ENCODE measurements around the gene CNKSR1.

CNKSR1 gene

GRCh38 chr1:26210147-26210870 is 33.0 kb downstream of the CNKSR1 start:
- H3K36me3 ChIP-seq (ENCODE audit: insufficient read depth, low read length) = no peaks in the 10 kb centered on the region
- H3K9me2 ChIP-seq (ENCODE audit: low read depth, low read length) = no peaks in the 10 kb centered on the region
- TF ChIP-seq, protein P1, sequence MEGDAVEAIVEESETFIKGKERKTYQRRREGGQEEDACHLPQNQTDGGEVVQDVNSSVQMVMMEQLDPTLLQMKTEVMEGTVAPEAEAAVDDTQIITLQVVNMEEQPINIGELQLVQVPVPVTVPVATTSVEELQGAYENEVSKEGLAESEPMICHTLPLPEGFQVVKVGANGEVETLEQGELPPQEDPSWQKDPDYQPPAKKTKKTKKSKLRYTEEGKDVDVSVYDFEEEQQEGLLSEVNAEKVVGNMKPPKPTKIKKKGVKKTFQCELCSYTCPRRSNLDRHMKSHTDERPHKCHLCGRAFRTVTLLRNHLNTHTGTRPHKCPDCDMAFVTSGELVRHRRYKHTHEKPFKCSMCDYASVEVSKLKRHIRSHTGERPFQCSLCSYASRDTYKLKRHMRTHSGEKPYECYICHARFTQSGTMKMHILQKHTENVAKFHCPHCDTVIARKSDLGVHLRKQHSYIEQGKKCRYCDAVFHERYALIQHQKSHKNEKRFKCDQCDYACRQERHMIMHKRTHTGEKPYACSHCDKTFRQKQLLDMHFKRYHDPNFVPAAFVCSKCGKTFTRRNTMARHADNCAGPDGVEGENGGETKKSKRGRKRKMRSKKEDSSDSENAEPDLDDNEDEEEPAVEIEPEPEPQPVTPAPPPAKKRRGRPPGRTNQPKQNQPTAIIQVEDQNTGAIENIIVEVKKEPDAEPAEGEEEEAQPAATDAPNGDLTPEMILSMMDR (IDR thresholded peaks at IDR 0.05; ENCODE audit: low read length) = no peak
- TF ChIP-seq EZH2 (IDR thresholded peaks at IDR 0.05; ENCODE audit: borderline replicate concordance, low read length) = no peak
- no peaks in the 10 kb centered on the region for H3K9me3 ChIP-seq (ENCODE audit: low read length)
- no peaks in the 10 kb centered on the region for H3F3A ChIP-seq (ENCODE audit: insufficient read depth, low read length)
- H3K9ac ChIP-seq (ENCODE audit: low read length) = no peak overlapping the region
- H2AFZ ChIP-seq (ENCODE audit: low read length) = no peak overlapping the region
- H3K27me3 ChIP-seq (ENCODE audit: insufficient read depth, low read length) = no peaks in the 10 kb centered on the region
- no peak overlapping the region for H3K27ac ChIP-seq (ENCODE audit: low read depth, low read length, poor library complexity, severe bottlenecking)
- no peaks in the 10 kb centered on the region for H4K20me1 ChIP-seq (ENCODE audit: insufficient read depth, low read length)
- no peaks in the 10 kb centered on the region for H3K4me1 ChIP-seq (ENCODE audit: insufficient read depth, low read length, severe bottlenecking)
- no peaks in the 10 kb centered on the region for H3K79me2 ChIP-seq (ENCODE audit: insufficient read depth, low read length)
- H3K4me3 ChIP-seq (ENCODE audit: low read depth, low read length, poor library complexity, severe bottlenecking) = no peak overlapping the region
- H3K4me2 ChIP-seq (ENCODE audit: low read length) = no peak overlapping the region

DNA sequence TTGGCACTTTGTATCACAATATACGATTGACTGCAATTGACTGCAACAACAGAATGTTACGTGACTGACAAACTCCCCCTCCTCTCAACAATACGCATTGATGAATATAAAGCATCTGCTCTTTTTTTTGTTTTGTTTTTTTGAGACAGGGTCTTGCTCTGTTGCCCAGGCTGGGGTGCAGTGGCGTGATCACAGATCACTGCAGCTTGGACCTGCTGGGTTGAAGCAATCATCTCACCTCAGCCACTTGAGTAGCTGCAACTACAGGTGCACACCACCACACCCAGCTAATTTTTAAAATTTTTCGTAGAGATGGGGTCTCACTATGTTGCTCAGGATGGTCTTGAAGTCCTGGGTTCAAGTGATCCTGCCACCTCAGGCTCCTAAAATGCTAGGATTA is 35.4 kb downstream of the CNKSR1 start:
- H3K9me2 ChIP-seq (ENCODE audit: low read depth, low read length) = no peaks in the 10 kb centered on the region
- H3K79me2 ChIP-seq (ENCODE audit: insufficient read depth, low read length) = no peaks in the 10 kb centered on the region
- no peaks in the 10 kb centered on the region for H4K20me1 ChIP-seq (ENCODE audit: insufficient read depth, low read length)
- H3K4me2 ChIP-seq (ENCODE audit: low read length) = no peak overlapping the region
- no peaks in the 10 kb centered on the region for H3K36me3 ChIP-seq (ENCODE audit: insufficient read depth, low read length)
- H3K4me3 ChIP-seq (ENCODE audit: low read depth, low read length, poor library complexity, severe bottlenecking) = no peak overlapping the region
- H3K9me3 ChIP-seq (ENCODE audit: low read length) = no peaks in the 10 kb centered on the region
- no peak overlapping the region for H3K27ac ChIP-seq (ENCODE audit: low read depth, low read length, poor library complexity, severe bottlenecking)
- no peak overlapping the region for H3K9ac ChIP-seq (ENCODE audit: low read length)
- H2AFZ ChIP-seq (ENCODE audit: low read length) = no peak overlapping the region
- no peak for TF ChIP-seq EZH2 (IDR thresholded peaks at IDR 0.05; ENCODE audit: borderline replicate concordance, low read length)
- TF ChIP-seq, protein P1 (IDR thresholded peaks at IDR 0.05; ENCODE audit: low read length) = no peak
- no peaks in the 10 kb centered on the region for H3K27me3 ChIP-seq (ENCODE audit: insufficient read depth, low read length)
- no peaks in the 10 kb centered on the region for H3F3A ChIP-seq (ENCODE audit: insufficient read depth, low read length)
- H3K4me1 ChIP-seq (ENCODE audit: insufficient read depth, low read length, severe bottlenecking) = no peaks in the 10 kb centered on the region

GRCh38 chr1:26213335-26213905 is 36.1 kb downstream of the CNKSR1 start:
- no peak overlapping the region for H3K4me2 ChIP-seq (ENCODE audit: low read length)
- H3K9me2 ChIP-seq (ENCODE audit: low read depth, low read length) = no peaks in the 10 kb centered on the region
- H3K27me3 ChIP-seq (ENCODE audit: insufficient read depth, low read length) = no peaks in the 10 kb centered on the region
- H3K36me3 ChIP-seq (ENCODE audit: insufficient read depth, low read length) = no peaks in the 10 kb centered on the region
- H2AFZ ChIP-seq (ENCODE audit: low read length) = no peak overlapping the region
- no peaks in the 10 kb centered on the region for H3F3A ChIP-seq (ENCODE audit: insufficient read depth, low read length)
- H3K79me2 ChIP-seq (ENCODE audit: insufficient read depth, low read length) = no peaks in the 10 kb centered on the region
- no peak overlapping the region for H3K9ac ChIP-seq (ENCODE audit: low read length)
- H3K9me3 ChIP-seq (ENCODE audit: low read length) = no peaks in the 10 kb centered on the region
- H3K4me1 ChIP-seq (ENCODE audit: insufficient read depth, low read length, severe bottlenecking) = no peaks in the 10 kb centered on the region
- H3K4me3 ChIP-seq (ENCODE audit: low read depth, low read length, poor library complexity, severe bottlenecking) = no peak overlapping the region
- no peaks in the 10 kb centered on the region for H4K20me1 ChIP-seq (ENCODE audit: insufficient read depth, low read length)
- TF ChIP-seq, protein P1 (IDR thresholded peaks at IDR 0.05; ENCODE audit: low read length) = no peak
- no peak for TF ChIP-seq EZH2 (IDR thresholded peaks at IDR 0.05; ENCODE audit: borderline replicate concordance, low read length)
- no peak overlapping the region for H3K27ac ChIP-seq (ENCODE audit: low read depth, low read length, poor library complexity, severe bottlenecking)
